Peyer's patch (tissue), 4 donors: ENCODE data around the gene GRM1. TPM values are rescaled to one million over a fixed set of nuclear protein-coding genes. Genes with fewer than 3 reads are reported as not detected.

Experiments
- DNase-seq, 3 donors: peaks; one replicate each; pipeline ENCODE4 v3.0.0-alpha.2; 2017 to 2019
- H3K27ac ChIP-seq, 4 donors: fragments of 200-600 bp; sonication (generic); one replicate each; pipeline ENCODE4 v1.5.1; 2016 to 2019
- H3K27me3 ChIP-seq, 2 donors: fragments of 200-600 bp; sonication (generic); one replicate each; pipeline ENCODE4 v1.5.1; 2019
- H3K36me3 ChIP-seq, 3 donors: fragments of 200-600 bp; sonication (generic); one replicate each; pipeline ENCODE4 v1.5.1; 2016 to 2019
- H3K4me1 ChIP-seq, 4 donors: fragments of 200-600 bp; sonication (generic); one replicate each; pipeline ENCODE4 v1.5.1; 2016 to 2019
- H3K4me3 ChIP-seq, 4 donors: fragments of 200-600 bp; sonication (generic); 1 replicate in 3 of 4; 2 replicates in 1 of 4; pipeline ENCODE4 v1.5.1; 2016 to 2019; ENCODE audit warnings: mild to moderate bottlenecking in 1 of 4
- H3K9me3 ChIP-seq, 4 donors: fragments of 200-600 bp; sonication (generic); one replicate each; pipeline ENCODE4 v1.5.1; 2016 to 2019; ENCODE audit warnings: mild to moderate bottlenecking in 1 of 4
- POLR2A ChIP-seq, 2 donors: fragments of 450-650 bp; IDR thresholded peaks; one replicate each; pipeline ENCODE4 v1.5.1; 2017; ENCODE audit warnings: antibody characterized with exemption in 2 of 2, mild to moderate bottlenecking in 2 of 2, moderate library complexity in 2 of 2
- total RNA-seq, 4 donors: library from RNA; depleted of rRNA; stranded (reverse); fragments of >200 nt; gene quantifications; one replicate each; pipeline ENCODE4 v1.1.0, GENCODE V29; 2016
- TF ChIP-seq, protein P1 (sequence below), 6 experiments: fragments of 450-650 bp in 4 of 6; fragments of 200-600 bp in 2 of 6; sonication (generic) in 1 of 6; IDR thresholded peaks; one replicate each; pipeline ENCODE4 v1.5.1; 2017 to 2019; ENCODE audit warnings: antibody characterized with exemption in 6 of 6, mild to moderate bottlenecking in 3 of 6, moderate library complexity in 1 of 6

Gene GRM1
- total RNA-seq, 4 donors from 2014 or later, result not detected

DNA sequence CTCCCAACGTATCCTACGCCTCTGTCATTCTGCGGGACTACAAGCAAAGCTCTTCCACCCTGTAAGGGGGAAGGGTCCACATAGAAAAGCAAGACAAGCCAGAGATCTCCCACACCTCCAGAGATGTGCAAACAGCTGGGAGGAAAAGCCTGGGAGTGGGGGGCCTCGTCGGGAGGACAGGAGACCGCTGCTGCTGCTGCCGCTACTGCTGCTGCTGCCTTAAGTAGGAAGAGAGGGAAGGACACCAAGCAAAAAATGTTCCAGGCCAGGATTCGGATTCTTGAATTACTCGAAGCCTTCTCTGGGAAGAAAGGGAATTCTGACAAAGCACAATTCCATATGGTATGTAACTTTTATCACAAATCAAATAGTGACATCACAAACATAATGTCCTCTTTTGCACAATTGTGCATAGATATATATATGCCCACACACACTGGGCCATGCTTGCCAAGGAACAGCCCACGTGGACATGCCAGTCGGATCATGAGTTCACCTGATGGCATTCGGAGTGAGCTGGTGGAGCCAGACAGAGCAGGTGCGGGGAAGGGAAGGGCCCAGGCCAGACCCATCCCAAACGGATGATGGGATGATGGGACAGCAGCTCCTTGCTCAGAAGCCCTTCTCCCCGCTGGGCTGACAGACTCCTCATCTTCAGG lies 406.0 kb downstream of the GRM1 start:
- H3K4me3 ChIP-seq, result peak overlapping the region in 3 of 4 donors; percentile 3 to 38 (median 29)
- no peaks in the 10 kb centered on the region for H3K9me3 ChIP-seq
- H3K27me3 ChIP-seq, result no peaks in the 10 kb centered on the region
- no peaks in the 10 kb centered on the region for H3K4me1 ChIP-seq
- H3K27ac ChIP-seq, result no peak overlapping the region
- TF ChIP-seq POLR2A (IDR thresholded peaks at IDR 0.05), result no peak
- TF ChIP-seq, protein P1, sequence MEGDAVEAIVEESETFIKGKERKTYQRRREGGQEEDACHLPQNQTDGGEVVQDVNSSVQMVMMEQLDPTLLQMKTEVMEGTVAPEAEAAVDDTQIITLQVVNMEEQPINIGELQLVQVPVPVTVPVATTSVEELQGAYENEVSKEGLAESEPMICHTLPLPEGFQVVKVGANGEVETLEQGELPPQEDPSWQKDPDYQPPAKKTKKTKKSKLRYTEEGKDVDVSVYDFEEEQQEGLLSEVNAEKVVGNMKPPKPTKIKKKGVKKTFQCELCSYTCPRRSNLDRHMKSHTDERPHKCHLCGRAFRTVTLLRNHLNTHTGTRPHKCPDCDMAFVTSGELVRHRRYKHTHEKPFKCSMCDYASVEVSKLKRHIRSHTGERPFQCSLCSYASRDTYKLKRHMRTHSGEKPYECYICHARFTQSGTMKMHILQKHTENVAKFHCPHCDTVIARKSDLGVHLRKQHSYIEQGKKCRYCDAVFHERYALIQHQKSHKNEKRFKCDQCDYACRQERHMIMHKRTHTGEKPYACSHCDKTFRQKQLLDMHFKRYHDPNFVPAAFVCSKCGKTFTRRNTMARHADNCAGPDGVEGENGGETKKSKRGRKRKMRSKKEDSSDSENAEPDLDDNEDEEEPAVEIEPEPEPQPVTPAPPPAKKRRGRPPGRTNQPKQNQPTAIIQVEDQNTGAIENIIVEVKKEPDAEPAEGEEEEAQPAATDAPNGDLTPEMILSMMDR (IDR thresholded peaks at IDR 0.05), result no peak
- no peaks in the 10 kb centered on the region for H3K36me3 ChIP-seq
- DNase-seq, result no peak

DNA sequence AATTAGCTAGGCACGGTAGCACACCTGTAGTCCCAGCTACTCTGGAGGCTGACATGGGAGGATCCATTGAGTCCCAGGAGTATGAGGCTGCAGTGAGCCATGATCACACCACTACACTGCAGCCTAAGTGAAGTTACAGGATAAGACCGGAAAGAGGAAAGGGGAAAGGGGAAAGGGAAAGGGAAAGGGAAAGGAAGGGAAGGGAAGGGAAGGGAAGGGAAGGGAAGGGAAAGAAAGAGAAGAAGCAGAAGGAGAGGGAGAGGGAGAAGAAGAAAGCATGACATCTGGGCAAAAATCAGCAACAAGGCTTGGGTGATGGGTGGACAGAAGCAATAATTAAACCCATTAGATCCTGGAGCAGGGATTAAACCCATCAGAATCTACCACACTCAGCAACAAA lies 413.0 kb downstream of the GRM1 start:
- DNase-seq, result no peak
- Histone ChIP-seq H3K4me3 (no peak overlapping the region), H3K9me3 (no peaks in the 10 kb centered on the region), H3K36me3 (no peaks in the 10 kb centered on the region), H3K27ac (no peak overlapping the region), H3K27me3 (no peaks in the 10 kb centered on the region), H3K4me1 (no peaks in the 10 kb centered on the region)
- no peak for TF ChIP-seq POLR2A (IDR thresholded peaks at IDR 0.05)
- TF ChIP-seq, protein P1 (IDR thresholded peaks at IDR 0.05), result no peak

DNA sequence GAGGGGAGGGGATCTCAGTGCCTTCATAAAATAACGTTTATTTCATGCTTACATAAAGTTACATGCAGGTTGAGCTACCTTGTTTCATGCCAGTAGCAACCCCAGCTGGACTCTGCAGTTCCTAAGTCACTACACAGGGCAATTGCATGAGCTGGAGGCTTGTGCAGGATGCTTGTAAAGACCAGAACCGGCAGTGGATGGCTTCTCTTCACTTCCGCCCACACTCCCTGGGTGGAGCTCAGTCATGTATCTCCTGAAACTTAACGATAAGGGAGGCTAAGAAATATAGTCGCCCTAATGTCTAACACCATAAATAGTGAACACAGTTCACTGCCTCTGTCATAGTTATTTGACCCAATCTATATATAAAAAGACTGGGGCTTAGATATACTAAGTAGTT lies 415.3 kb downstream of the GRM1 start:
- DNase-seq, result no peak
- no peak for TF ChIP-seq POLR2A (IDR thresholded peaks at IDR 0.05)
- TF ChIP-seq, protein P1 (IDR thresholded peaks at IDR 0.05), result no peak
- no peaks in the 10 kb centered on the region for H3K27me3 ChIP-seq

DNA sequence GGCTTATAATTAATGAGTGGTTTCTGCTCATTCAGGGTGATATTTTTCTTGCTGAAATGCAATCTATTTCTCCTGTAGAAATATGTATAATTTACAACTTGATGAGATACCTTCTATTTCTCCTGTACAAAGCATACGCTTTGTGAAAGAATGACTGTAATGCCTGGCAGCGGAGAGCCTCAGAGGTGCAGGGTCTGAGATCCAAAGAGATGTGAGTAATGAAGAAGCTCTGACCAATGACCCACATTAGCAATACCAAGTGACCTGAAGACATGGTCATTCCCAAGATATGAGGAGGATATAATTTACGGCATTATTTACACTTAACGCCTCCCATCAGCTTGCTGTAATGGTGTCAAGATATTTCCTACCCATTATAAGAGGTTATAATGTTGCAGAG lies 416.4 kb downstream of the GRM1 start:
- no peaks in the 10 kb centered on the region for H3K36me3 ChIP-seq
- no peaks in the 10 kb centered on the region for H3K27me3 ChIP-seq
- no peaks in the 10 kb centered on the region for H3K4me1 ChIP-seq
- H3K27ac ChIP-seq, result no peak overlapping the region
- DNase-seq, result no peak
- no peak for TF ChIP-seq POLR2A (IDR thresholded peaks at IDR 0.05)
- TF ChIP-seq, protein P1 (IDR thresholded peaks at IDR 0.05), result no peak
- no peak overlapping the region for H3K4me3 ChIP-seq
- no peaks in the 10 kb centered on the region for H3K9me3 ChIP-seq

More for the DNA sequence above, 415.3 kb downstream of the GRM1 start:
- no peak overlapping the region for H3K27ac ChIP-seq
- H3K36me3 ChIP-seq, result no peaks in the 10 kb centered on the region
- H3K9me3 ChIP-seq, result no peaks in the 10 kb centered on the region
- H3K4me1 ChIP-seq, result no peaks in the 10 kb centered on the region
- no peak overlapping the region for H3K4me3 ChIP-seq

DNA sequence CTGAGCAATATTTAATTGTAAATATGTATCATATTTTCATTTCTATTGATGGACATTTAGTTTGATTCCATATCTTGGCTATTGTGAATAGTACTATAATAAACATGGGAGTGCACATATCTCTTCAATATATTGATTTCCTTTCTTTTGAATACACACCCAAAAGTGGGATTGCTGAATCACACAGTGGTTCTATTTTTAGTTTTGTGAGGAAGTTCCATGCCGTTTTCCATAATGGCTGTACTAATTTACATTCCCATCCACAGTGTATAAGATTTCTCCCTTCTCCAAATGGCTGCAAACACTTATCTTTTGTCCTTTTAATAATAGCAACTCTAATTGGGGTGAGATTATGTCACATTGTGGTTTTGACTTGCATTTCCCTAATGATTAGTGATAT lies 428.0 kb downstream of the GRM1 start:
- no peak overlapping the region for H3K4me3 ChIP-seq
- TF ChIP-seq POLR2A (IDR thresholded peaks at IDR 0.05), result no peak
- TF ChIP-seq, protein P1 (IDR thresholded peaks at IDR 0.05), result no peak
- H3K27me3 ChIP-seq, result no peaks in the 10 kb centered on the region

More for the DNA sequence above, 428.0 kb downstream of the GRM1 start:
- no peak for DNase-seq
- Histone ChIP-seq H3K27ac (no peak overlapping the region), H3K36me3 (no peaks in the 10 kb centered on the region), H3K9me3 (peaks cover 0 to under 1% (median 0%) of the 10 kb centered on the region in 4 donors), H3K4me1 (no peaks in the 10 kb centered on the region)
